ENCODE data around the gene DENND2C.

DENND2C gene

DNA sequence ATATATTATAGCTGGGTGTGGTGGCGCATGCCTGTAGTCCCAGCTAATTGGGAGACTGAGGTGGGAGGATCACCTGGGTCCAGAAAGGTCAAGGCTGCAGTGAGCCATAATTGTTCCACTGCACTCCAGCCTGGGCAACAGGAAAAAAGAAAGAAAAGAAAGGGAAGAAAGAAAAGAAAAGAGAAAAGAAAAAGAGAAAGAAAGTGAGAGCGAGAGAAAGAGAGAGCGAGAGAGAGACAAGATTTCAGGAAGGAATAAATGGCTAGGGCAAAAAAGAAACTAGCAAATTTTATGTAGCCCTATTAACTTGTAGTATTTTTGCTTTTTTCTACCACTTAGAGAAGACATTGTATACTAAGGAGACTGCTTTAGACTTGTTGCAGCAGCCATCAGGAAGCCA, 40.5 kb upstream of the DENND2C start:
- no peak for DNase-seq (ENCODE audit: low read depth in 1 of 2, low spot score in 1 of 2)
- Histone ChIP-seq H3K27ac (replicated peaks) (no peak overlapping the region), H3K4me3 (replicated peaks; ENCODE audit: insufficient read depth, low read length) (no peak overlapping the region), H3K27me3 (ENCODE audit: insufficient read depth, poor library complexity, severe bottlenecking) (no peaks in the 10 kb centered on the region)
- no peak for TF ChIP-seq SPI1 (IDR thresholded peaks at IDR 0.05; ENCODE audit: borderline replicate concordance, low read depth)
- no peak for TF ChIP-seq POLR2AphosphoS5 (IDR thresholded peaks at IDR 0.05; ENCODE audit: low read depth)
- TF ChIP-seq GABPA (IDR thresholded peaks at IDR 0.05; ENCODE audit: low read depth) = no peak
- TF ChIP-seq, protein P1, sequence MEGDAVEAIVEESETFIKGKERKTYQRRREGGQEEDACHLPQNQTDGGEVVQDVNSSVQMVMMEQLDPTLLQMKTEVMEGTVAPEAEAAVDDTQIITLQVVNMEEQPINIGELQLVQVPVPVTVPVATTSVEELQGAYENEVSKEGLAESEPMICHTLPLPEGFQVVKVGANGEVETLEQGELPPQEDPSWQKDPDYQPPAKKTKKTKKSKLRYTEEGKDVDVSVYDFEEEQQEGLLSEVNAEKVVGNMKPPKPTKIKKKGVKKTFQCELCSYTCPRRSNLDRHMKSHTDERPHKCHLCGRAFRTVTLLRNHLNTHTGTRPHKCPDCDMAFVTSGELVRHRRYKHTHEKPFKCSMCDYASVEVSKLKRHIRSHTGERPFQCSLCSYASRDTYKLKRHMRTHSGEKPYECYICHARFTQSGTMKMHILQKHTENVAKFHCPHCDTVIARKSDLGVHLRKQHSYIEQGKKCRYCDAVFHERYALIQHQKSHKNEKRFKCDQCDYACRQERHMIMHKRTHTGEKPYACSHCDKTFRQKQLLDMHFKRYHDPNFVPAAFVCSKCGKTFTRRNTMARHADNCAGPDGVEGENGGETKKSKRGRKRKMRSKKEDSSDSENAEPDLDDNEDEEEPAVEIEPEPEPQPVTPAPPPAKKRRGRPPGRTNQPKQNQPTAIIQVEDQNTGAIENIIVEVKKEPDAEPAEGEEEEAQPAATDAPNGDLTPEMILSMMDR (IDR thresholded peaks at IDR 0.05; ENCODE audit: insufficient read depth, low read length) = no peak
- TF ChIP-seq, protein P2, sequence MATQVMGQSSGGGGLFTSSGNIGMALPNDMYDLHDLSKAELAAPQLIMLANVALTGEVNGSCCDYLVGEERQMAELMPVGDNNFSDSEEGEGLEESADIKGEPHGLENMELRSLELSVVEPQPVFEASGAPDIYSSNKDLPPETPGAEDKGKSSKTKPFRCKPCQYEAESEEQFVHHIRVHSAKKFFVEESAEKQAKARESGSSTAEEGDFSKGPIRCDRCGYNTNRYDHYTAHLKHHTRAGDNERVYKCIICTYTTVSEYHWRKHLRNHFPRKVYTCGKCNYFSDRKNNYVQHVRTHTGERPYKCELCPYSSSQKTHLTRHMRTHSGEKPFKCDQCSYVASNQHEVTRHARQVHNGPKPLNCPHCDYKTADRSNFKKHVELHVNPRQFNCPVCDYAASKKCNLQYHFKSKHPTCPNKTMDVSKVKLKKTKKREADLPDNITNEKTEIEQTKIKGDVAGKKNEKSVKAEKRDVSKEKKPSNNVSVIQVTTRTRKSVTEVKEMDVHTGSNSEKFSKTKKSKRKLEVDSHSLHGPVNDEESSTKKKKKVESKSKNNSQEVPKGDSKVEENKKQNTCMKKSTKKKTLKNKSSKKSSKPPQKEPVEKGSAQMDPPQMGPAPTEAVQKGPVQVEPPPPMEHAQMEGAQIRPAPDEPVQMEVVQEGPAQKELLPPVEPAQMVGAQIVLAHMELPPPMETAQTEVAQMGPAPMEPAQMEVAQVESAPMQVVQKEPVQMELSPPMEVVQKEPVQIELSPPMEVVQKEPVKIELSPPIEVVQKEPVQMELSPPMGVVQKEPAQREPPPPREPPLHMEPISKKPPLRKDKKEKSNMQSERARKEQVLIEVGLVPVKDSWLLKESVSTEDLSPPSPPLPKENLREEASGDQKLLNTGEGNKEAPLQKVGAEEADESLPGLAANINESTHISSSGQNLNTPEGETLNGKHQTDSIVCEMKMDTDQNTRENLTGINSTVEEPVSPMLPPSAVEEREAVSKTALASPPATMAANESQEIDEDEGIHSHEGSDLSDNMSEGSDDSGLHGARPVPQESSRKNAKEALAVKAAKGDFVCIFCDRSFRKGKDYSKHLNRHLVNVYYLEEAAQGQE (IDR thresholded peaks at IDR 0.05; ENCODE audit: insufficient replicate concordance, low read depth) = no peak

DNA sequence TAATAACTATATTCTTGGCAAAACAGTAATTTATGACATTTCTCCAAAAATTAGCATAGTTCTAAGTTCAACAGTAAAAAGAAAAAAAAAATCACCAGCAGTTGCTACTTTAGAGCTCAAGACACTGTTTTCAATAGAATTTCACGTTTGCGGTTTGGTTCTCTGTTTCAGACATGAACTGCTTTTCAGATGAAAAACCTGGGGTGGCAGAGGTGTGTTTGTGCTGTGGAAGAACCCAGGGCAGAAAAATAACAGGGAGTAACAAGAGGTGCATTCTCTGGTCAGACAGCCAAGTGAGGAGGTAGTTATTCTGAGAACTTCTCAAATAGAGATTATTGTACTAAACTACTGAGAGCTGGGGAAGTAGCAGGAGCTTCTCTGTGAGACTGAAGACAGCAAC, 37.8 kb upstream of the DENND2C start:
- TF ChIP-seq, protein P2 (IDR thresholded peaks at IDR 0.05; ENCODE audit: insufficient replicate concordance, low read depth) = no peak
- TF ChIP-seq GABPA (IDR thresholded peaks at IDR 0.05; ENCODE audit: low read depth) (no peak), POLR2AphosphoS5 (IDR thresholded peaks at IDR 0.05; ENCODE audit: low read depth) (no peak), SPI1 (IDR thresholded peaks at IDR 0.05; ENCODE audit: borderline replicate concordance, low read depth) (no peak)
- TF ChIP-seq, protein P1 (IDR thresholded peaks at IDR 0.05; ENCODE audit: insufficient read depth, low read length) = no peak
- Histone ChIP-seq H3K4me3 (replicated peaks; ENCODE audit: insufficient read depth, low read length) (no peak overlapping the region), H3K27me3 (ENCODE audit: insufficient read depth, poor library complexity, severe bottlenecking) (no peaks in the 10 kb centered on the region), H3K27ac (replicated peaks) (no peak overlapping the region)
- DNase-seq (ENCODE audit: low read depth in 1 of 2, low spot score in 1 of 2) = no peak

DNA sequence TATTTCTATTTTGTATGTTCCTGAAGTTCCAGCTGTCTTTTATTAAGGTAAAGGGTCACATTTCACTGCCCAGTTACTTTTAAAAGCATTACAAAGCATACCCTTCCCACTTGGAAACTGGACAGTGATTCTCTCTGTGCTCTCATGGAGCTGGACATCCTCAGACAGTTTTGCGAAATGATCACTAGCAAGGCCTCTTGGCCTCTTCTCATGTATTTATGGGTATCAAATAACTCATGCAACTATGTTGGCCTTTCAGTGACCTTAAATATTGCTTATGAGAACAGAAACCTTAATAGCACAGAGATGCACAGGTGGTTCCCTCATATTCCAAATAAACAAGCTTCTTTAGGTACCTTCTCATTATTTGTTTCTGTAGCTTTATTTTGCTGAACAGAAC, 33.4 kb upstream of the DENND2C start:
- no peak for TF ChIP-seq SPI1 (IDR thresholded peaks at IDR 0.05; ENCODE audit: borderline replicate concordance, low read depth)
- H3K27me3 ChIP-seq (ENCODE audit: insufficient read depth, poor library complexity, severe bottlenecking) = no peaks in the 10 kb centered on the region
- no peak for DNase-seq (ENCODE audit: low read depth in 1 of 2, low spot score in 1 of 2)
- H3K4me3 ChIP-seq (replicated peaks; ENCODE audit: insufficient read depth, low read length) = no peak overlapping the region
- H3K27ac ChIP-seq (replicated peaks) = no peak overlapping the region

DNA sequence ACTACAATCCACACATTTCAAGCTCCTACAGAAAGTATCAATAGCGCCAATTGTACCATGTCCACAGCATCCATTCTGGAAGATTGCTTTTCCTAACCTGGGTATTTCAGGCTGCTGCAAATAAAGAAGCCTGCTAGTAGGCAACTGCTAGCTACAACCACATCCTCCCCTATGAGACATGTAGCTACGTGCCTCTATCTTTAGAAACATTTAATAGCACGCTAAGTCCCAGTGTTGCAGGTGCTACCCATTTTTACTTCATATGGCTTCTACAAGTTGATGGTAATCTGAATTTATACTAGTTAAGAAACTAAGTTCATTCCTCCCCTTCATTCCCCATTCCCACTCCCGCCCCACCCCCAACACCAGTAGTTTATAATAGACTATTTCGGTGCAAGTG, 32.9 kb upstream of the DENND2C start:
- TF ChIP-seq POLR2AphosphoS5 (IDR thresholded peaks at IDR 0.05; ENCODE audit: low read depth) = no peak
- TF ChIP-seq, protein P2 (IDR thresholded peaks at IDR 0.05; ENCODE audit: insufficient replicate concordance, low read depth) = no peak
- TF ChIP-seq GABPA (IDR thresholded peaks at IDR 0.05; ENCODE audit: low read depth) = no peak
- TF ChIP-seq SPI1 (IDR thresholded peaks at IDR 0.05; ENCODE audit: borderline replicate concordance, low read depth) = no peak
- TF ChIP-seq, protein P1 (IDR thresholded peaks at IDR 0.05; ENCODE audit: insufficient read depth, low read length) = no peak
- DNase-seq (ENCODE audit: low read depth in 1 of 2, low spot score in 1 of 2) = no peak
- no peaks in the 10 kb centered on the region for H3K27me3 ChIP-seq (ENCODE audit: insufficient read depth, poor library complexity, severe bottlenecking)
- no peak overlapping the region for H3K4me3 ChIP-seq (replicated peaks; ENCODE audit: insufficient read depth, low read length)
- H3K27ac ChIP-seq (replicated peaks) = no peak overlapping the region
